MM.1S (cell line): ENCODE data around the gene DNAJC28.

Source experiments
- DNase-seq: peaks from one replicate; pipeline ENCODE4 v3.0.0-alpha.2; 2015
- H2AFZ ChIP-seq: fragments of 300-600 bp; sonication (generic); 2 replicates; pipeline ENCODE4 v1.6.0; 2016; ENCODE audit warnings: antibody characterized with exemption, low read length
- H3F3A ChIP-seq: fragments of 300-600 bp; sonication (generic); 2 replicates; pipeline ENCODE4 v1.6.1; 2016; ENCODE audit warnings: mild to moderate bottlenecking, antibody characterized with exemption, low read length, moderate library complexity, mixed read lengths; ENCODE audit not compliant: insufficient read depth
- H3K27ac ChIP-seq: fragments of 300-600 bp; sonication (generic); 2 replicates; pipeline ENCODE4 v1.5.1; 2016; ENCODE audit warnings: mild to moderate bottlenecking, low read length
- H3K27me3 ChIP-seq: fragments of 300-600 bp; sonication (generic); replicated peaks from 2 replicates; pipeline ENCODE4 v1.6.0; 2016; ENCODE audit warnings: low read length; ENCODE audit not compliant: insufficient read depth
- H3K36me3 ChIP-seq: fragments of 300-600 bp; sonication (generic); replicated peaks from 2 replicates; pipeline ENCODE4 v1.6.1; 2016; ENCODE audit warnings: mild to moderate bottlenecking, low read length, mixed read lengths; ENCODE audit not compliant: insufficient read depth
- H3K4me1 ChIP-seq: fragments of 300-600 bp; sonication (generic); 2 replicates; pipeline ENCODE4 v1.6.1; 2016; ENCODE audit warnings: low read length, mixed read lengths
- H3K4me2 ChIP-seq: fragments of 300-600 bp; sonication (generic); 2 replicates; pipeline ENCODE4 v1.6.0; 2016; ENCODE audit warnings: low read depth, low read length
- H3K4me3 ChIP-seq: fragments of 300-600 bp; sonication (generic); 2 replicates; pipeline ENCODE4 v1.5.1; 2016; ENCODE audit warnings: low read length, mixed read lengths
- H3K79me2 ChIP-seq: fragments of 300-600 bp; sonication (generic); 2 replicates; pipeline ENCODE4 v1.6.1; 2016; ENCODE audit warnings: mixed run types, low read length, mixed read lengths
- H3K9ac ChIP-seq: fragments of 300-600 bp; sonication (generic); 2 replicates; pipeline ENCODE4 v1.6.1; 2016; ENCODE audit warnings: low read length, mixed read lengths
- H3K9me2 ChIP-seq: fragments of 300-600 bp; sonication (generic); replicated peaks from 2 replicates; pipeline ENCODE4 v1.6.1; 2016; ENCODE audit warnings: mild to moderate bottlenecking, low read length, mixed read lengths; ENCODE audit not compliant: insufficient read depth
- H3K9me3 ChIP-seq: fragments of 300-600 bp; sonication (generic); replicated peaks from 2 replicates; pipeline ENCODE4 v1.6.1; 2016; ENCODE audit warnings: mild to moderate bottlenecking, low read length, mixed read lengths; ENCODE audit not compliant: insufficient read depth
- H4K20me1 ChIP-seq: fragments of 300-600 bp; sonication (generic); 2 replicates; pipeline ENCODE4 v1.6.1; 2016; ENCODE audit warnings: mild to moderate bottlenecking, low read length, moderate library complexity, mixed read lengths; ENCODE audit not compliant: insufficient read depth
- CTCF ChIP-seq: fragments of 300-600 bp; sonication (generic); IDR thresholded peaks from 2 replicates; pipeline ENCODE4 v1.5.1; 2016; ENCODE audit warnings: antibody characterized with exemption, low read length, mixed read lengths
- EZH2 ChIP-seq: fragments of 300-600 bp; sonication (generic); optimal IDR thresholded peaks from 2 replicates; pipeline ENCODE3; 2017; ENCODE audit warnings: low read depth, mild to moderate bottlenecking, antibody characterized with exemption, low read length, mixed read lengths
- EZH2phosphoT487 ChIP-seq: fragments of 300-600 bp; sonication (generic); IDR thresholded peaks from 2 replicates; pipeline ENCODE4 v1.6.1; 2018; ENCODE audit warnings: antibody characterized with exemption, low read length

DNAJC28 gene

GRCh38 chr21:33490991-33491372, 534 bp downstream of the DNAJC28 start:
- Histone ChIP-seq H3K9me2 (no peaks in the 10 kb centered on the region), H3K27ac (no peak overlapping the region), H3K36me3 (no peaks in the 10 kb centered on the region), H3K4me1 (peaks cover 5% of the 10 kb centered on the region; the same call in 1 of the 2 replicates), H2AFZ (peak overlapping the region; percentile 98), H3K4me2 (peak overlapping the region; percentile 91), H3K9me3 (no peaks in the 10 kb centered on the region), H3F3A (no peaks in the 10 kb centered on the region), H3K4me3 (peak overlapping the region; percentile 92), H3K9ac (peak overlapping the region; percentile 68; the same call in 1 of the 2 replicates), H3K79me2 (no peaks in the 10 kb centered on the region), H4K20me1 (no peaks in the 10 kb centered on the region), H3K27me3 (no peaks in the 10 kb centered on the region)
- TF ChIP-seq CTCF (no peak), EZH2phosphoT487 (no peak), EZH2 (no peak)
- DNase-seq: no peak

- Histone ChIP-seq H3K4me2 (no peak overlapping the region), H3K4me1 (peaks cover 5% of the 10 kb centered on the region; the same call in 1 of the 2 replicates)
These were observed 2.6 kb downstream of the DNAJC28 start for GRCh38 chr21:33488936-33489335.

GRCh38 chr21:33487996-33488395, 3.5 kb downstream of the DNAJC28 start:
- H3K4me1 ChIP-seq: peaks cover 5% of the 10 kb centered on the region; the same call in 1 of the 2 replicates
- H3K9me3 ChIP-seq: no peaks in the 10 kb centered on the region
- H3K9ac ChIP-seq: no peak overlapping the region
- DNase-seq: no peak
- no peak overlapping the region for H3K4me3 ChIP-seq
- no peak overlapping the region for H3K27ac ChIP-seq
- no peaks in the 10 kb centered on the region for H4K20me1 ChIP-seq
- H3K27me3 ChIP-seq: no peaks in the 10 kb centered on the region
- no peak for TF ChIP-seq EZH2phosphoT487
- TF ChIP-seq CTCF: no peak
- TF ChIP-seq EZH2: no peak
- no peaks in the 10 kb centered on the region for H3K36me3 ChIP-seq
- H3K4me2 ChIP-seq: no peak overlapping the region
- H3K79me2 ChIP-seq: no peaks in the 10 kb centered on the region
- H2AFZ ChIP-seq: no peak overlapping the region
- no peaks in the 10 kb centered on the region for H3K9me2 ChIP-seq
- no peaks in the 10 kb centered on the region for H3F3A ChIP-seq

More at GRCh38 chr21:33488936-33489335, 2.6 kb downstream of the DNAJC28 start:
- Histone ChIP-seq H3K27ac (no peak overlapping the region), H3K79me2 (no peaks in the 10 kb centered on the region), H3K4me3 (no peak overlapping the region), H3K9me3 (no peaks in the 10 kb centered on the region), H2AFZ (no peak overlapping the region), H3K9ac (no peak overlapping the region), H3K9me2 (no peaks in the 10 kb centered on the region), H3F3A (no peaks in the 10 kb centered on the region), H4K20me1 (no peaks in the 10 kb centered on the region), H3K36me3 (no peaks in the 10 kb centered on the region), H3K27me3 (no peaks in the 10 kb centered on the region)
- TF ChIP-seq CTCF (no peak), EZH2phosphoT487 (no peak), EZH2 (no peak)
- no peak for DNase-seq
